Vagina (tissue), 2 donors: Measurements from ENCODE around the gene CLDND2.

ENCODE experiments used
- CTCF ChIP-seq, 3 experiments: fragments of 450-650 bp in 2 of 3; fragments of 200-600 bp in 1 of 3; sonication (generic) in 1 of 3; IDR thresholded peaks; one replicate each; pipeline ENCODE4 v1.5.1; 2017 to 2019; ENCODE audit warnings: antibody characterized with exemption in 3 of 3, mild to moderate bottlenecking in 2 of 3, moderate library complexity in 2 of 3
- POLR2AphosphoS5 ChIP-seq, 2 donors: sonication (generic); formaldehyde crosslinking; IDR thresholded peaks; one replicate each; pipeline ENCODE4 v1.9.0; 2017; ENCODE audit warnings: antibody characterized with exemption in 2 of 2, mild to moderate bottlenecking in 2 of 2, low read depth in 1 of 2; ENCODE audit not compliant: insufficient read depth in 1 of 2

GRCh38 chr19:51372649-51373504 lies 4.1 kb upstream of the CLDND2 start, which contains the start of gene NKG7:
- TF ChIP-seq CTCF (IDR thresholded peaks at IDR 0.05) (no peak), POLR2AphosphoS5 (IDR thresholded peaks at IDR 0.05; ENCODE audit: insufficient read depth in 1 of 2, low read depth in 1 of 2) (no peak)
